ENCODE data around the gene ITGAD.
A peak's percentile ranks its signal among the peaks of the same experiment; 100 is the strongest.

The ITGAD gene

GRCh38 chr16:31458844-31459686, 65.9 kb downstream of the ITGAD start, which contains the start of gene ARMC5:
ARMC5 (plus strand) TSS chr16:31459501; CDS start chr16:31459525, 24 bp downstream.
- DNase-seq (ENCODE audit: low read depth in 2 of 2), result peak; percentile 90 to 93

GRCh38 chr16:31459687-31460581, 66.8 kb downstream of the ITGAD start:
- DNase-seq (ENCODE audit: low read depth in 2 of 2), result peak; percentile 100

- no peak for DNase-seq (ENCODE audit: low read depth in 2 of 2)
These were observed 67.5 kb downstream of the ITGAD start for GRCh38 chr16:31460582-31461002.

- no peak for DNase-seq (ENCODE audit: low read depth in 2 of 2)
These were observed 68.2 kb downstream of the ITGAD start for GRCh38 chr16:31461201-31461920.

GRCh38 chr16:31461921-31462804, 69.0 kb downstream of the ITGAD start:
- no peak for DNase-seq (ENCODE audit: low read depth in 2 of 2)

GRCh38 chr16:31464348-31464769, 71.2 kb downstream of the ITGAD start:
- DNase-seq (ENCODE audit: low read depth in 2 of 2), result no peak

- no peak for DNase-seq (ENCODE audit: low read depth in 2 of 2)
These were observed 71.7 kb downstream of the ITGAD start for GRCh38 chr16:31464781-31465260.

GRCh38 chr16:31465788-31466370, 72.7 kb downstream of the ITGAD start:
- DNase-seq (ENCODE audit: low read depth in 2 of 2), result no peak

GRCh38 chr16:31466381-31466841, 73.3 kb downstream of the ITGAD start:
- no peak for DNase-seq (ENCODE audit: low read depth in 2 of 2)

- DNase-seq (ENCODE audit: low read depth in 2 of 2), result no peak
These were observed 74.1 kb downstream of the ITGAD start for GRCh38 chr16:31467151-31467773.

GRCh38 chr16:31467858-31468257, 74.7 kb downstream of the ITGAD start:
- no peak for DNase-seq (ENCODE audit: low read depth in 2 of 2)

GRCh38 chr16:31470615-31471014, 77.5 kb downstream of the ITGAD start:
- no peak for DNase-seq (ENCODE audit: low read depth in 2 of 2)

GRCh38 chr16:31471241-31471874, 78.2 kb downstream of the ITGAD start:
- no peak for DNase-seq (ENCODE audit: low read depth in 2 of 2)

- no peak for DNase-seq (ENCODE audit: low read depth in 2 of 2)
These were observed 79.0 kb downstream of the ITGAD start, which contains the start of gene TGFB1I1 for GRCh38 chr16:31471875-31472708. TGFB1I1 (plus strand) TSS chr16:31472152; CDS start chr16:31472189, 37 bp downstream.

- no peak for DNase-seq (ENCODE audit: low read depth in 2 of 2)
These were observed 79.6 kb downstream of the ITGAD start for GRCh38 chr16:31472709-31473203.

GRCh38 chr16:31473264-31473984, 80.3 kb downstream of the ITGAD start:
- DNase-seq (ENCODE audit: low read depth in 2 of 2), result no peak

GRCh38 chr16:31474173-31474714, 81.1 kb downstream of the ITGAD start:
- DNase-seq (ENCODE audit: low read depth in 2 of 2), result no peak
